SU-DHL-6 (cell line): ENCODE measurements around the gene HPS3.

Experiments used
- H2AFZ ChIP-seq: fragments of 200-600 bp; sonication (generic); 2 replicates; pipeline ENCODE4 v1.6.1; 2014; ENCODE audit warnings: low read depth, mild to moderate bottlenecking, moderate library complexity, mixed read lengths, antibody characterized with exemption, low read length; ENCODE audit not compliant: severe bottlenecking
- H3F3A ChIP-seq: fragments of 200-600 bp; shearing (Covaris generic); 2 replicates; pipeline ENCODE4 v1.6.0; 2016; ENCODE audit warnings: antibody characterized with exemption, mild to moderate bottlenecking; ENCODE audit not compliant: insufficient read depth
- H3K27ac ChIP-seq: fragments of 200-600 bp; sonication (generic); 2 replicates; pipeline ENCODE4 v1.5.1; 2016; ENCODE audit warnings: low read depth, mild to moderate bottlenecking, low read length, moderate library complexity, mixed read lengths
- H3K27me3 ChIP-seq: fragments of 200-600 bp; sonication (generic), shearing (Covaris generic); 2 replicates; pipeline ENCODE4 v1.6.0; 2014; ENCODE audit warnings: mild to moderate bottlenecking, low read length
- H3K36me3 ChIP-seq: fragments of 200-600 bp; sonication (generic); 2 replicates; pipeline ENCODE4 v1.6.1; 2014; ENCODE audit warnings: mild to moderate bottlenecking, low read length, mixed read lengths
- H3K4me2 ChIP-seq: fragments of 300-600, 200-600 bp; shearing (Covaris generic), sonication (generic); 2 replicates; pipeline ENCODE4 v1.6.0; 2014; ENCODE audit warnings: low read length, low read depth, mild to moderate bottlenecking; ENCODE audit not compliant: poor library complexity, severe bottlenecking
- H3K4me3 ChIP-seq: fragments of 200-600 bp; sonication (generic); 2 replicates; pipeline ENCODE4 v1.5.1; 2014; ENCODE audit warnings: antibody characterized with exemption, low read length, mild to moderate bottlenecking, mixed read lengths; ENCODE audit not compliant: insufficient read depth, poor library complexity, severe bottlenecking
- H3K79me2 ChIP-seq: fragments of 200-600 bp; sonication (generic); 2 replicates; pipeline ENCODE4 v1.6.1; 2014; ENCODE audit warnings: mild to moderate bottlenecking, low read length, moderate library complexity; ENCODE audit not compliant: insufficient read depth
- H3K9ac ChIP-seq: fragments of 200-600 bp; sonication (generic); 2 replicates; pipeline ENCODE4 v1.7.0; 2014; ENCODE audit warnings: mild to moderate bottlenecking, low read length
- H3K9me2 ChIP-seq: fragments of 200-600 bp; sonication (generic); replicated peaks from 2 replicates; pipeline ENCODE4 v1.6.1; 2014; ENCODE audit warnings: low read length; ENCODE audit not compliant: insufficient read depth
- H3K9me3 ChIP-seq: fragments of 200-600 bp; sonication (generic); 2 replicates; pipeline ENCODE4 v1.6.1; 2014; ENCODE audit warnings: low read length, mixed read lengths; ENCODE audit not compliant: insufficient read depth
- H4K20me1 ChIP-seq: fragments of 200-600 bp; sonication (generic); 2 replicates; pipeline ENCODE4 v1.6.1; 2014; ENCODE audit warnings: low read depth, mild to moderate bottlenecking, antibody characterized with exemption, low read length, moderate library complexity, mixed read lengths
- CTCF ChIP-seq: fragments of 200-600 bp; sonication (generic); IDR thresholded peaks from one replicate; pipeline ENCODE4 v1.5.1; 2017; ENCODE audit warnings: antibody characterized with exemption, mild to moderate bottlenecking, low read length, moderate library complexity; ENCODE audit not compliant: insufficient read depth, poor library complexity, severe bottlenecking
- EZH2phosphoT487 ChIP-seq: fragments of 200-600 bp; sonication (generic), shearing (Covaris generic); conservative IDR thresholded peaks from 2 replicates; pipeline ENCODE4 v1.6.1; 2018; ENCODE audit warnings: mild to moderate bottlenecking, antibody characterized with exemption, low read length, moderate library complexity, mixed read lengths

The HPS3 gene

GRCh38 chr3:149129326-149130205 is at the start of gene HPS3:
Gene HPS3, plus strand, starts transcription at chr3:149129638. Its CDS starts 86 bp downstream, at chr3:149129724.
- TF ChIP-seq EZH2phosphoT487 (no peak), CTCF (no peak)
- peak within 1 kb of the TSS; percentile 99 for H2AFZ ChIP-seq
- peak within 1 kb of the TSS; percentile 84 for H3K9ac ChIP-seq
- peaks cover 8% of the 10 kb centered on the region; the same call in 1 of the 2 replicates for H3K36me3 ChIP-seq
- H3K9me3 ChIP-seq = no peaks in the 10 kb centered on the region
- H3K4me3 ChIP-seq = peak within 1 kb of the TSS; percentile 92
- 0 out of 2 replicates have a peak, but pooled peaks cover 3% of the 10 kb centered on the region for H3F3A ChIP-seq
- H3K4me2 ChIP-seq = peak within 1 kb of the TSS; percentile 96
- no peaks in the 10 kb centered on the region for H4K20me1 ChIP-seq
- no peaks in the 10 kb centered on the region for H3K9me2 ChIP-seq
- peak within 1 kb of the TSS; percentile 66 for H3K27ac ChIP-seq
- peaks cover 49% of the 10 kb centered on the region for H3K79me2 ChIP-seq
- H3K27me3 ChIP-seq = no peaks in the 10 kb centered on the region

- no peaks in the 10 kb centered on the region for H3F3A ChIP-seq
- peaks cover 79% of the 10 kb centered on the region for H3K79me2 ChIP-seq
- peaks cover 39% of the 10 kb centered on the region; the same call in 1 of the 2 replicates for H3K36me3 ChIP-seq
- H2AFZ ChIP-seq = no peak overlapping the region
- H3K4me3 ChIP-seq = no peak overlapping the region
- H4K20me1 ChIP-seq = peaks cover 7% of the 10 kb centered on the region
- H3K9me3 ChIP-seq = no peaks in the 10 kb centered on the region
- H3K27ac ChIP-seq = no peak overlapping the region
- no peak for TF ChIP-seq CTCF
- no peak for TF ChIP-seq EZH2phosphoT487
- H3K9me2 ChIP-seq = no peaks in the 10 kb centered on the region
- H3K4me2 ChIP-seq = no peak overlapping the region
- H3K27me3 ChIP-seq = no peaks in the 10 kb centered on the region
- no peak overlapping the region for H3K9ac ChIP-seq
Measured at GRCh38 chr3:149080011-149080698, 49.3 kb upstream of the HPS3 start.

GRCh38 chr3:149080699-149081091 is 48.7 kb upstream of the HPS3 start:
- H3K4me3 ChIP-seq = no peak overlapping the region
- no peak overlapping the region for H2AFZ ChIP-seq
- H3K9ac ChIP-seq = no peak overlapping the region
- H3K27me3 ChIP-seq = no peaks in the 10 kb centered on the region
- H3K79me2 ChIP-seq = peaks cover 79% of the 10 kb centered on the region
- no peak overlapping the region for H3K27ac ChIP-seq
- H4K20me1 ChIP-seq = peaks cover 7% of the 10 kb centered on the region
- H3F3A ChIP-seq = no peaks in the 10 kb centered on the region
- no peak overlapping the region for H3K4me2 ChIP-seq
- H3K9me2 ChIP-seq = no peaks in the 10 kb centered on the region
- no peaks in the 10 kb centered on the region for H3K9me3 ChIP-seq
- H3K36me3 ChIP-seq = peaks cover 36% of the 10 kb centered on the region; the same call in 1 of the 2 replicates
- TF ChIP-seq CTCF = no peak
- no peak for TF ChIP-seq EZH2phosphoT487
